HG02798 (cell line): Measurements from ENCODE around the gene ROMO1.
"Not testable (repeated sequence)": the region's sequence is repeated elsewhere in the genome, so short reads cannot be mapped to it uniquely, and the experiment has no call there.

Experiments used
- ATAC-seq: cut with Tn5 transposase; IDR thresholded peaks from one replicate; pipeline ENCODE4 v1.9.1; 2021; ENCODE audit warnings: mild to moderate bottlenecking; ENCODE audit not compliant: unreplicated experiment, poor library complexity

ROMO1 gene

DNA sequence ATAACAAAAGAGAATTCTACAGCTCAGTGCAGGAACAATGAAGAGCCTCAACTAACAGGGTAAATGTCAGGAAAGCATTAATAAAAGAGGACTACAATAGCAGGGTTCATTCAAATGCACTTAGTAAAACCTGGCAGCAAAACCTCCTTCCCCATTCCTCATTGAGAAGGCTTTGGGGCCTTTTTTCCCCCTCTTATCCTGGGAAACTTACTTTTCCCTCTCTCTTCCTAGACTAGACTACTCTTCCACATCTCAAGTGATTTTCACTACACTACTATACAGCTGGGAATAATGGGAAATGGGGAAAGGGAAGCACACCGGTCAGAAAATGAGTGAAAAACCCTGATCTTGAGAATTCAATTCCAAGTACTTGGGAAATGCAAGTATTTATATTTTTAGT is 10.1 kb downstream of the ROMO1 start:
- no peak for ATAC-seq

DNA sequence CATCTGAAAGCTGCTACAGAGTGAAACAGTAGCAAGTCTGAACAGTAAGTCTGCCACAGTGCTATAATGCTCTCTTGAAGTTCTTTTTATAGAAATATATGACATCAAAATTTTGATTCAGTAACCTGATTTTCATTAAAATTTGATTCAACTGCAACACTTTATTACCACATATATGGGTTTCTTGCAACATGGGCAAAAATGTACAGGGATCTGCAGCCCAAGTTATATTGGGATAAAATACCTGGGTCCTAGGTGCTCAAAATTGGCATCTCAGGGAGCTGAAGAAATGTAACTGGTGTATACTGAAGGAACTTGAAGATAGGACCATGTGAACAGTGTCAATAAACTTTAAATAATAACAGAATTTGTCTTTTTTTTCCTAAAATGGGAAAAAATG is 10.8 kb downstream of the ROMO1 start:
- ATAC-seq = no peak

DNA sequence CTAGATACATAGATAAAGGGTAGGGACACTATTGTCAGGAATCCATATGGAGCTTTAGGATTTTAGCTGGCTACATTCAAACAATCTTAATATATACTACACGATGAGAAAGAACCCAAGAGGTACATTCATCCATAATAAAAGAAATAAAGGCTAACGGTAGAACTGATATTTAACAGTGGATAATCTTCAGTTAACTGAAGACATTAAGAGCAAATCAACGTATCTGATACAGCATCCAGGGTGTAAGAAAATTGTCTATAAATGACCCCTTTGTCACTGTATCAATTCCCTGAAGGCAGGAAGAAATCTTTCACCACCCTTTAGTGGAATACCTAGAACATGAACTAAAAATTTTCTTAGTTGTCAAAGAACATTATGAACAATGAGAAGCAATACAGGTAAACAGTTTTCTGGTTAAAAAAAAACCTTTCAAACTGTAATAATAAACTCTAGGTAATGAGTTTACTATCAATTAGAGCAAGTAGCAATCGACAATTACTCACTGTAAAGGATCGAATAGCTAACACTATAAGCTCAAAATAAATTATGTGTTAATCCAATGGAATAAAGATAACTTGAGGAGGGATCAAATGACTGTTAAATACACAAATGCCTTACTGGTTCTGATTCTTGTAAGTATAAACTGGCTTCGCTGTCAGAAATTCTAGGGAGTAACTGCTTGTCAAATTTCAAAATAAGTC is 11.8 kb downstream of the ROMO1 start:
- ATAC-seq = no peak

DNA sequence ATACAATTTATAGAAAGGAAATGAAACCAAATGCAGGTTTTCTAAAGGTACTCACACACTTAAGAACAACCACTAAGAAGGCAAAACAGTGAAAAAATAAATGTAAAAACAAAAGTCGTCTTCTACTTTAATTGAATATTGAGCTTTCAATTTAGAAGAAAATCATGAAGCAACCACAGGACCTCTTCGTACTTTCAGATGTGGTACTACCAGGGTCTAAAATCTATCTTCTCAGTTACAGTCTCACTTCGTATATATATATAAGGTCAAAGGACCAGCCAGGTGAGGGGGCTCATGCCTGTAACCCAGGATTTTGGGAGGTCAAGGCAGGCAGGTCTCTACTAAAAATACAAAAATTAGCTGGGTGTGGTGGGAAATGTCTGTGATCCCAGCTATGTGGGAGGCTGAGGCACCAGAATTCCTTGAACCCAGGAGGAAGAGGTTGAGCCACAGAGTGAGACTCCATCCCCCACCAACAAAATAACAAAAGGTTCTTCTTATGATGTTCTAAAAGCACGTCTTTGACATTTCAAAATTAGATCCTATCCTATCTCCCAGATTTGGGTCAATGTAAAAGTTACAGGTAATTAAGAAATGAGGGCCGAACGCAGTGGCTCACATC is 12.5 kb downstream of the ROMO1 start:
- ATAC-seq = no peak

DNA sequence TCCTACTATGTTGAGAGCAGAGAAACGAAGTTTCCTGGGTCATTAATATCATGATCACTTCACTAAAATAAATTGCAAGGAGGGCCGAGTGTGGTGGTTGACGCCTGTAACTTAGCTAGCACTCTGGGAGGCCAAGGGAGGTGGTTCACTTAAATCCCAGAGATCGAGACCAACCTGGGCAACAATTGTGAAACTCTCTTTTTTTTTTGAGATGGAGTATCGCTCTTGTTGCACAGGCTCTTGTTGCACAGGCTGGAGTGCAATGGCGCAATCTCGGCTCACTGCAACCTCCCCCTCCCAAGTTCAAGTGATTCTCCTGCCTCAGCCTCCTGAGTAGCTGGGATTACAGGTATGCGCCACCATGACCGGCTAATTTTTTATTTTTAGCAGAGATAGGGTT is 13.9 kb downstream of the ROMO1 start:
- ATAC-seq = not testable (repeated sequence)

DNA sequence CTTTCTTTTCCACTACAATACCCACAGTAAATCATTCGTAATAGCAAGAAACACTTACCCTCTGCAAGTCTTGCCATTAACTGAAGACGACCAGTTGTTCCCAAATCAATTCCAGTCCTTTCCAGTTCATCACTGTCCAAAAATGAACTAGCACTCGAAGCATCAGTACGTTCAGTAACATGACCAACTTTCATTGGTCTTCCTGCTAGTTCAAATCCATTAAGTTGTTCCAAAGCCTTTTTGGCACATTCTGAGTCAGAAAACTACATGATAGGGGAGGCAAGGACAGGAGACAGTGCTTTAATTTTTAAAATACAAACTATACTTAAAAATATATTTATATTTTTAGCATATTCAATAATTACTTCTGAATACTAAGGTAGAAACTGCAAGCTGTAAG is 14.9 kb downstream of the ROMO1 start:
- ATAC-seq = no peak

DNA sequence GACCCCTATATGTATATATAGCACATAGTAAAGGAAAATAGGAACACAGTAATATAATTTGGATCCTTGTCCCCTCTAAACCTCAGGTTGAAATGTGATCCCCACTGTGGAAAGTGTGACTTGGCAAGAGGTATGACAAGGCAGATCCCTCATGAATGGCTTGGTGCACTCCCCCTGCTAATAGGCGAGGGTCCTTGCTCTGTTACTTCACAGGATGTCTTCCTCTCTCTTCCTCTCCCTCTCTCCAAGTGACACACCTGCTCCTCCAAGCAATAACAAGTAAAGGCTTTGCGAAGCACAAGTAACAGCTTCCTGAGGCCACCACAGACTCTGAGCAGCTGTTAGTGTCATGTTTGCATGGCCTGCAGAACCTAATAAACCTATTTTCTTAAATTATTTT is 16.4 kb downstream of the ROMO1 start:
- no peak for ATAC-seq

DNA sequence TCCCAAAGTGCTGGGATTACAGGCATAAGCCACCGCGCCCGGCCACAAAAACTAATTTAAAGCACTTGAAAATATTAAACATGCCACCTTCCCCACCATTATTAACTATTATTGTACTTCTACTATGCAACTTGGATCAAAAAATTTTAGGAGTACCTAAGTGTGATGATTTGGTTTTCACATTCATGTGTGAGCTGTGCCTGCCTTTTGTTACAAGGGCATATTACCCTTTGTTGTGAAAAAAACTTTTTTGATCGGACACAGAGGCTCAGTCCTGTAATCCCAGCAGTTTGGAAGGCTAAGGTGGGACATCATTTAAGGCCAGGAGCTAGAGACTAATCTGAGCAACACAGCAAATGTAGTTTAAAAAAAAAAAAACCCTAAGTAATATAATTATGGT is 17.1 kb downstream of the ROMO1 start:
- ATAC-seq = no peak

DNA sequence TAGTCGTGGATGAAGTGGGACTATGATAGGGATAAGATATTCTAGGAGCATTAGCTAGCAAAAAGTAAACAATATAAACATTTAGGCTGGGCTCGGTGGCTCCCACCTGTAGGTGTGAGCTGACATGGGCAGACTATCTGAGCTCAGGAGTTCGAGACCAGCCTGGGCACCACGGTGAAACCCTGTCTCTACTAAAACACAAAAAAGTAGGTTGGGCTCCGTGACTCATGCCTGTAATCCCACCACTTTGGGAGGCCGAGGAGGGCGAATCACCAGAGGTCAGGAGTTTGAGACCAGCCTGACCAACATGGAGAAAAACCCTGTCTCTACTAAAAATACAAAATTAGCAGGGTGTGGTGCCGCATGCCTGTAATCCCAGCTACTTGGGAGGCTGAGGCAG is 19.1 kb downstream of the ROMO1 start:
- ATAC-seq = not testable (repeated sequence)

DNA sequence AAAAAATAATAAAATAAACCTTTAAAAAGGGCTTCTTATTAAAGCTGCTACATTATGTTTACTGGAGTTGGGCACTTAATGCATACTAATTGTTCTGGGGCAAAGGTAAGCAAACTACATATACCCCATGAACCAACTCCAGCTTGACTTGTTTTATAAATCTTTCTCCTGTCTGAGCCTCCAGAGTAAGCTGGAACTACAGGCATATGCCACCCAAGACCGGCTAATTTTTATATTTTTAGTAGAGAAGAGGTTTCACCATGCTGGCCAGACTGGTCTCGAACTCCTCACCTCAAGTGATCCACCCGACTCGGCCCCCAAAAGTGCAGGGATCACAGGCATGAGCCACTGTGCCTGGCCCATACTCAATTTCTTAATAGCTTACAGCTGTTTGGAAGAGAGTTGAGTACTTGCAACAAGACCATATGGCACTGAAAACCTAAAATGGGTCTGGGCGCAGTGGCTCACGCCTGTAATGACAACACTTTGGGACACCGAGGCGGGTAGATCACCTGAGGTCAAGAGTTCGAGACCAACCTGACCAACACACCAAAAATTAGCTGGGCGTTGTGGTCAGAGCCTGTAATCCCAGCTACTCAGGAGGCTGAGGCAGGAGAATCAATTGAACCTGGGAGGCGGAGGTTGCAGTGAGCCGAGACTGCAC is 19.9 kb downstream of the ROMO1 start:
- no peak for ATAC-seq

DNA sequence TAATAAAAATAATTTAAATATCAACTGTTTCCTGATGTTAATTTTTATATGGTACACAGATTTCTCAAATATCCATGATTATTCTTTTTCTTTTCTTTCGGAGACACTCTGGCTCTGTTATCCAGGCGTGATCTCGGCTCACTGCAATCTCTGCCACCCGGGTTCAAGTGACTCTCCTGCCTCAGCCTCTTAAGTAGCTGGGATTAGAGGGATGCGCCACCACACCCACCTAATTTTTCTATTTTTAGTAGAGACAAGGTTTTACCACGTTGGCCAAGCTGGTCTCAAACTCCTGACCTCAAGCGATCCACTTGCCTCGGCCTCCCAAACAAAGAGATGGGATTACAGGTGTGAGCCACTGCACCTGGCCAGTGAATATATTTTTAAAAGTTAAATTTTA is 20.5 kb downstream of the ROMO1 start:
- ATAC-seq = no peak

DNA sequence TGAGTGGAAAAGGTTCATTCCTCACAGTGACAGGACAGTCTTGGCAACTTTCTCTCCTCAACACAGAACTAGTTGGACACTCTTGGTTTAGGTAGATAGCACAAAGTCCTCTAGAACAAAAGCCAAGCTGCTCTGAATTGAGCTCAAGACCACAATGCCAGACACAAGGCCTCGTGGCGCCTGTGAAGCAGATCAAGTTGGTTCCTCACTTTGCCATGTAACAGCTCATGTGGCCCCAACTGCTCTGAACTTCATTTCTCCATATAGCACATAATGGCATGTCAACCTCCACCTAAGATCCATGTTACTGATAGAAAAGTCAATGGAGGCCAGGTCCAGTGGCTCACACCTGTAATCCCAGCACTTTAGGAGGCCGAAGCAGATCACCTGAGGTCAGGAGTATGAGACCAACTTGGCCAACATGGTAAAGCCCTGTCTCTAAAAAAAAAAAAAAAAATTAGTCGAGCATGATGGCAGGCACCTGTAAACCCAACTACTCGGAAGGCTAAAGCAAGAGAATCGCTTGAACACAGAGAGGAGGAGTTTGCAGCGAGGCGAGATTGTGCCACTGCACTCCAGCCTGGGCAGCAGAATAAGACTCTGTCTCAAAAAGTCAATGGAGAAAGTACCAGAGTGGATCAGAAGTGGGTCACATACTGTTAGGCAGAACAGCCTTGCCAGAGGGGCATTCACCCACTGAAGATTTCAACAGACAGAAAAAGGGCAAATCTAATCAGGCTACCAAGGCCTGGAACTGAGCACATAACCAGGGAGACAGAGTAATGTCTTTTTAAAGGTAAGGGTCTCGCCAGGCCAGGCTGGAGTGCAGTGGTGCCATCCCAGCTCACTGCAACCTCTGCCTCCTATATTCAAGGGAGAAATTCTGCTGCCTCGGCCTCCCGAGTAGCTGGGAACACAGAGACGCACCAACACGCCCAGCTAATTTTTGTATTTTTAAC is 21.2 kb downstream of the ROMO1 start:
- ATAC-seq = no peak

DNA sequence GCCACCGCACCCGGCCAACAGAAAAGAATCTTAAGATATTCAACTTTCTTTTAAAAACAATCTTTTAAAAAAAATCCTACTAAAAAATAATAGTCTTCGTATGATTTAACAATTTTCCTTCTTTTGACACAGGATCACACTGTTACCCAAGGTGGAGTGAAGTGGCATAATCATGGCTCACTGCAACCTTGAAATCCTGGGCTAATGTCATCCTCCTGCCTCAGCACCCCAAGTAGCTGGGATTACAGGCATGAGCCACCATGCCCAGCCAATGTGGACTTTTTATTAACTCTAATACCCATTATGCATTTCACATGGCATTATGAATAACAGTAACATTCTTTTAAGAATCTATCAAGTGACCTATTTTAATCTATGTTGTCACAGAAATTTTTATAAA is 22.0 kb downstream of the ROMO1 start:
- no peak for ATAC-seq

DNA sequence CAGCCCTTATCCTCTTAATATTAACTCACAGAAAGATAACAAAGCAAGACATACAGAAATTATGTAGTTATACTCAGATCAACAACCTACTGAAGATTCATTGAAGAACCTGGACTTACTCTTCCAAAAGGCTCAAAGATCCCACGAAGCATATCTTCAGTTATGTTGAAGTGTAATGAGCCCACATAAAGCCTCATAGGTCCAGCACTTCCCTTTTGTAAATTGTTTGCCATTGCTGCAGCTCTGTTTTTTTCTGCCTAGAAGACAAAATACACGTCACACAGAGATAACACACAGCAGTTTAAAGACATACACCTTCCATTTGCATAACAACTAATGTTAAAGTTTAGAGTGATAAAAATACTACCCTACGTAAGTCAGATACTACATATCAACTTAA is 22.4 kb downstream of the ROMO1 start:
- no peak for ATAC-seq

DNA sequence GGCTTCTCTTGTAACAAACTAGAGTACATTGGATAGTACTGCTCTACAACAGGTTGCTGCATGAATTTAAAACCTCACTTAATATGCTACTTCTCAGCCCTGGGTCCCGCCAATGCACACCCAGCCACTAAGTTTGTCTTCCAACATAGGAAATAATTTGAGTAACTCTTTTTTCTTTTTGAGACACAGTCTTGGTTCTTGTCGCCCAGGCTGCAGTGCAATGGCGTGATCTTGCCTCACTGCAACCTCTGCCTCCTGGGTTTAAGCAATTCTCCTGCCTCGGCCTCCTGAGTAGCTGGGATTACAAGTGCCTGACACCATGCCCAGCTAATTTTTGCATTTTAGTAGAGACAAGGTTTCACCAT is 24.1 kb downstream of the ROMO1 start:
- not testable (repeated sequence) for ATAC-seq

DNA sequence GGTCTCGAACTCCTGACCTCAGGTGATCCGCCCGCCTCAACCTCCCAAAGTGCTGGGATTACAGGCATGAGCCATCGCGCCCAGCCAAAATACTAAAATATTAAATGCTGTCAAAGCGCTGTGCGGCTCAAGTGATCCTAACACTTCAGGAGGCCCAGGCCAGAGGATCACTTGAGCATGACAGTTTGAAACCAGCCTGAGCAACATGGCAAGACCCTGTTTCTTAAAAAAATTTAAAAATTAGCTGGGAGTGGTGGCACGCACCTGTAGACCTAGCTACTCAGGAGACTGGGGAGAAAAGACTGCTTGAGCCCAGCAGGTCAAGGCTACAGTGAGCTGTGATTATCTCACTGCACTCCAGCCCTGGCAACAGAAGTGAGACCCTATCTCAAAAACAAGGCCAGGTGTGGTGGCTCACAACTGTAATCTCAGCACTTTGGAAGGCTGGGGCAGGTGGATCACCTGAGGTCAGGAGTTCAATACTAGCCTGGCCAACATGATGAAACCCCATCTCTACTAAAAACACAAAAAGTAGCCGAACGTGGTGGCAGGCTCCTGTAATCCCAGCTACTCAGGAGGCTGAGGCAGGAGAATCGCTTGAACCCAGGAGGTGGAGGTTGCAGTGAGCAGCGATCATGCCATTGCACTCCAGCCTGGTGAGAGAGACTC is 24.6 kb downstream of the ROMO1 start:
- not testable (repeated sequence) for ATAC-seq

DNA sequence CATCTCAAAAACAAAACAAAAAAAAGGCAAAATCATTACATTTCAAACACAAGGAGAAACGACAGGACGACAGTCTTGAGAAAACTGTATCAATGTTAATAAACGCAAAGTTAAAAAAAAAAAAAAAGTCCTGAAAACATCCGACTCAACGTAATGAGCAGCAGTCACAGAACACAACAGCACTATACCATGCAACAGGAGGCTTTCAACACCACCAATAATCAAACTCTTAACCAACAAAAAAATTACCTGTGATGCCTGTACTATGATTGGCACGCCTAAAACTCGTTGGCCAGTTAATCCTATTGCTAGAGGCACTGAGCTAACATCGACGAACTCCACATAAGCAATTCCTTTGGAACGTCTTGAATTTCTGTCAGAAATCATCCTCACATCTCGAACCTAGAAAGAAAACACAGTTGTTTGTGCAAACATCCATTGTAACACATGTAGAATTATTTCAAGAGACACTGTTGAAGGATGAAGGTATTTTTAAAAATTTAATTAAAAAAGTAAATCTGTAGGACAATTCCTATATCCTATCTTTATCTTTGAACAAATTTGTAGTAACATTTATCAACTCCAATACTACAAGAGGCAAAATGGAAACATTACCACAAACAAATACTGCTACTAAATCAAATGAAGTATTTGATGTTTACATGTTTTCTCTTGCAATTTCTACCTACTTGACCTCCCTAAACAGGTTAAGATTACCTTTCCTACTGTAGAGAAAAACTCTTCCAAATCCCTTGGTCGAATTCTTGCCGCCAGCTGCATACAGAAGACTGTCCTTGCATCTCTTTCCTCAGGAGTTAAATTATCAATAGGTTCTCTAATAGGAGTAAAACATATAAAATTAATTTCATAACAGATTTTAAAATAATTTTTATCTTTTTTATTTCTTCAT is 25.4 kb downstream of the ROMO1 start:
- ATAC-seq = no peak

DNA sequence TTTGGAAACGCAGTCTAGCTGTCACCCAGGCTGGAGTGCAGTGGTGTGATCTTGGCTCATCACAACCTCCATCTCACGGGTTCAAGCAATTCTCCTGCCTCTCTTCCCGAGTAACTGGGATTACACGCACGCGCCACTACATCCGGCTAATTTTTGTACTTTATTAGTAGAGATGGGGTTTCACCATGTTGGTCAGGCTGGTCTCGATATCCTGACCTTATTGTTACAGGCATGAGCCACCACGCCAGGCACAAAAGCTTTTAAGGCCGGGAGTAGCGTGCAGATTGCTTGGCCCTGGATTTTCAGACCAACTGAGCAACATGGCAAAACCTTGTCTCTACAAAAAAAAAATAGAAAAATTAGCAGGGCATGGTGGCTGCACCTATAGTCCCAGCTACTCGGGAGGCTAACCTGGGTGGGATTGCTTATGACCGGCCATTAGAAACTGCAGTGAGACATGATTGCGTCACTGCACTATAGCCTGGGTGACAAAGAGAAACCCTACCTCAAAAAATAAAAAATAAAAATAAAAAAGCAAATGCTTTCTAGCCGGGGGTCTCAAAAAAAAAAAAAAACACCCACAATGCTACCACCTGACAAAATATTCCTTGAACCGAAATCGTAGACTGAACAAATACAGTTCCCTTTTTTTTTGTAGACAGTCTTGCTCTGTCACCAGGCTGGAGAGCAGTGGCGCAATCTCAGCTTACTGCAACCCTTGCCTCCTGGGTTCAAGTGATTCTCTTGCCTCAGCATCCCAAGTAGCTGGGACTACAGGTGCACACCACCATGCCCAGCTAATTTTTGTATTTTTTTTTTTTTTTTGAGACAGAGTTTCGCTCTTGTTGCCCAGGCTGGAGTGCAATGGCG is 27.9 kb downstream of the ROMO1 start:
- ATAC-seq = no peak
